Left ventricle myocardium inferior (tissue), 1 donor: Measurements from ENCODE around the gene MFNG. TPM values are rescaled to one million over a fixed set of nuclear protein-coding genes. Genes with fewer than 3 reads are reported as not detected.

Source experiments
- DNase-seq: peaks from one replicate; pipeline ENCODE4 v3.0.0-alpha.2; 2020
- H3K27ac ChIP-seq: fragments of 200-600 bp; replicated peaks from 2 replicates; pipeline ENCODE4 v1.8.0; 2021
- H3K27me3 ChIP-seq: fragments of 200-600 bp; 2 replicates; pipeline ENCODE4 v1.8.0; 2021; ENCODE audit warnings: low read depth
- H3K36me3 ChIP-seq: fragments of 200-600 bp; 2 replicates; pipeline ENCODE4 v1.8.0; 2021
- H3K4me1 ChIP-seq: fragments of 200-600 bp; 2 replicates; pipeline ENCODE4 v1.8.0; 2021
- H3K4me3 ChIP-seq: fragments of 200-600 bp; 2 replicates; pipeline ENCODE4 v1.8.0; 2021; ENCODE audit warnings: mild to moderate bottlenecking, moderate library complexity
- H3K9me3 ChIP-seq: fragments of 200-600 bp; replicated peaks from 2 replicates; pipeline ENCODE4 v1.8.0; 2021
- CTCF ChIP-seq: fragments of 200-600 bp; IDR thresholded peaks from 2 replicates; pipeline ENCODE4 v1.8.0; 2021; ENCODE audit warnings: antibody characterized with exemption, mild to moderate bottlenecking, borderline replicate concordance
- intact Hi-C: fragments of 100-400 bp; cut with micrococcal nuclease; formaldehyde crosslinking; loops from one replicate; pipeline ENCODE4 v1.11.0; 2022
- total RNA-seq: library from RNA; stranded (reverse); fragmentation: NEBNext Ultra II Directional; extraction: Animal tissue kit (Norgen Biotek cat#: 25700); gene quantifications from one replicate; pipeline ENCODE4 v1.2.1, GENCODE V29; 2021
- donor health status: DM: no; HTN: yes; CAD: no; lungs with severe emphysema.

MFNG gene
- total RNA-seq, 1 donor from 2014 or later = 11.8 TPM

DNA sequence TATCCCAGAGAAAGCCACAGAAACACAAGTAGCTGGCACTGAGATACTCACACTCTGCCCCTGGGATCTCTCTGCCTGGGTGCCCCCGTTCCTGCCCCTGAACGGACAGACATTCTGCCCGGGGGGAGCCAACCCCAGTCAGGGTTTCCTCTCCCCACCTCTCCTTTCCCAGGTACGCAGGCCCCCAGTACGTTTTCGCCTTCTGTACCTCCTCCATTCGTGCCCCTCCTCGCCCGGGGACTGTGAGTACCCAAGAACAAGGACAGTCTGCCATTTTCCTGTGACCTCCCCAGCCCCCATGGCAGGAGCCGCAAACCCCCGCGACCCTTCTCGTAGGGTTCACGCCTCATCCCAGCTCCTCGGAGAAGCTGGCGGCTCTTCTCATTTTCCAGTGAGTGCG, 29.8 kb downstream of the MFNG start:
- no peak overlapping the region for H3K4me3 ChIP-seq
- no peak for DNase-seq
- H3K9me3 ChIP-seq = peaks cover 4% of the 10 kb centered on the region
- TF ChIP-seq CTCF = no peak
- peaks cover 79% of the 10 kb centered on the region for H3K27me3 ChIP-seq
- H3K36me3 ChIP-seq = no peaks in the 10 kb centered on the region
- intact Hi-C loops = no loop called here
- H3K4me1 ChIP-seq = no peaks in the 10 kb centered on the region
- no peak overlapping the region for H3K27ac ChIP-seq

GRCh38 chr22:37455896-37456295, 30.3 kb downstream of the MFNG start:
- H3K27ac ChIP-seq = no peak overlapping the region
- no peak for DNase-seq
- peaks cover 8% of the 10 kb centered on the region for H3K9me3 ChIP-seq
- H3K36me3 ChIP-seq = no peaks in the 10 kb centered on the region
- no peaks in the 10 kb centered on the region for H3K4me1 ChIP-seq
- no peak overlapping the region for H3K4me3 ChIP-seq
- H3K27me3 ChIP-seq = peaks cover 79% of the 10 kb centered on the region
- TF ChIP-seq CTCF = no peak
- intact Hi-C loops = no loop called here

- H3K9me3 ChIP-seq = peaks cover 10% of the 10 kb centered on the region
- intact Hi-C loops = no loop called here
- H3K27ac ChIP-seq = no peak overlapping the region
- TF ChIP-seq CTCF = no peak
- H3K4me3 ChIP-seq = no peak overlapping the region
- no peaks in the 10 kb centered on the region for H3K36me3 ChIP-seq
- H3K27me3 ChIP-seq = peaks cover 80% of the 10 kb centered on the region
- DNase-seq = no peak
- no peaks in the 10 kb centered on the region for H3K4me1 ChIP-seq
These were observed 31.1 kb downstream of the MFNG start for GRCh38 chr22:37454857-37455686.

- DNase-seq = no peak
- Histone ChIP-seq H3K4me1 (no peaks in the 10 kb centered on the region), H3K27ac (no peak overlapping the region), H3K9me3 (peaks cover 10% of the 10 kb centered on the region), H3K4me3 (no peak overlapping the region), H3K36me3 (no peaks in the 10 kb centered on the region), H3K27me3 (peaks cover 81% of the 10 kb centered on the region)
- intact Hi-C loops = no loop called here
- TF ChIP-seq CTCF = no peak
These were observed 32.5 kb downstream of the MFNG start for GRCh38 chr22:37453696-37454095.

DNA sequence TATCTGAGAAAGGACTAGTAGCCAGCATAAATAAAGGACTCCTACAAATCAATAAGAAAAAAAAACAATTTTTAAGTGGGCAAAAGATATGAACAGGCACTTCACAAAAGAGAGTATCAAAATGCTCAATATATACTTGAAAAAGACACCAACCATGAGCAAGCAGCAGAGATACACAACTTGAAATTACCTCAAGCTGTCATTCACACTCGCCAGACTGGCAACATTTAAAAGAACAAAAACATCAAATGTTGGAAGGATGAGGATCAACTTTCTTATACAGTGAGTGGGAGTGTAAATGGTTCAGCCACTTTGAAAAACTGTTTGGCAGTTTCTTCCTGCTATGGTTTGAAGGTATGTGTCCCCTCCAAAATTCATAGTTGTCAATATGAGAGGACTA, 35.0 kb downstream of the MFNG start:
- no peak for DNase-seq
- peaks cover 81% of the 10 kb centered on the region for H3K27me3 ChIP-seq
- H3K4me1 ChIP-seq = no peaks in the 10 kb centered on the region
- no peak overlapping the region for H3K4me3 ChIP-seq
- H3K27ac ChIP-seq = no peak overlapping the region
- peaks cover 10% of the 10 kb centered on the region for H3K9me3 ChIP-seq
- no peaks in the 10 kb centered on the region for H3K36me3 ChIP-seq
- intact Hi-C loops = no loop called here
- no peak for TF ChIP-seq CTCF
